Liver (tissue), 9 donors: ENCODE results near the gene ANGEL2. TPM values are rescaled to one million over a fixed set of nuclear protein-coding genes. Genes with fewer than 3 reads are reported as not detected.

Source experiments
- DNase-seq: peaks from one replicate; pipeline ENCODE4 v3.0.0-alpha.2; 2017; ENCODE audit warnings: low spot score
- H3K27ac ChIP-seq, 2 donors: one replicate each; pipeline ENCODE4 v1.7.0; 2013; ENCODE audit warnings: inconsistent platforms in 2 of 2, low read length in 2 of 2, control low read depth in 1 of 2, low read depth in 1 of 2, mild to moderate bottlenecking in 1 of 2
- H3K27me3 ChIP-seq, 4 donors: one replicate each; pipeline versions ENCODE4 v1.6.1 to v1.7.0; 2013; ENCODE audit warnings: low read length in 3 of 4, inconsistent platforms in 1 of 4, mild to moderate bottlenecking in 1 of 4, moderate library complexity in 1 of 4; ENCODE audit not compliant: control insufficient read depth in 4 of 4, insufficient read depth in 4 of 4
- H3K36me3 ChIP-seq, 4 donors: one replicate each; pipeline versions ENCODE4 v1.6.1 to v1.7.0; 2013; ENCODE audit warnings: low read length in 3 of 4, mild to moderate bottlenecking in 3 of 4, low read depth in 1 of 4, moderate library complexity in 1 of 4; ENCODE audit not compliant: control insufficient read depth in 4 of 4, insufficient read depth in 3 of 4
- H3K4me1 ChIP-seq, 4 donors: one replicate each; pipeline versions ENCODE4 v1.6.1 to v1.7.0; 2013; ENCODE audit warnings: low read length in 3 of 4, mild to moderate bottlenecking in 3 of 4, moderate library complexity in 1 of 4; ENCODE audit not compliant: control insufficient read depth in 4 of 4, insufficient read depth in 4 of 4
- H3K4me3 ChIP-seq, 3 donors: one replicate each; pipeline versions ENCODE4 v1.6.1 to v1.7.0; 2013; ENCODE audit warnings: low read length in 3 of 3, control low read depth in 1 of 3, low read depth in 1 of 3, mild to moderate bottlenecking in 1 of 3
- H3K9ac ChIP-seq, 2 donors: one replicate each; pipeline ENCODE4 v1.7.0; 2013; ENCODE audit warnings: low read length in 2 of 2, mild to moderate bottlenecking in 2 of 2, moderate library complexity in 2 of 2, control low read depth in 1 of 2, low read depth in 1 of 2
- H3K9me3 ChIP-seq, 4 donors: one replicate each; pipeline versions ENCODE4 v1.6.1 to v1.7.0; 2013; ENCODE audit warnings: low read length in 3 of 4; ENCODE audit not compliant: control insufficient read depth in 4 of 4
- ATF3 ChIP-seq: IDR thresholded peaks from 2 replicates; pipeline ENCODE4 v1.6.1; 2016; ENCODE audit warnings: antibody characterized with exemption
- CTCF ChIP-seq: fragments of 150-350 bp; IDR thresholded peaks from 2 replicates; pipeline ENCODE4 v1.5.1; 2017; ENCODE audit warnings: improper control_type of control experiment, low read depth, low read length; ENCODE audit not compliant: missing input control
- EGR1 ChIP-seq, 2 donors: IDR thresholded peaks; 2 replicates each; pipeline ENCODE4 v1.6.1; 2016 to 2018; ENCODE audit warnings: antibody characterized with exemption in 2 of 2, low read depth in 2 of 2
- FOXA1 ChIP-seq: IDR thresholded peaks from 2 replicates; pipeline ENCODE4 v1.6.1; 2016; ENCODE audit warnings: antibody characterized with exemption
- FOXA2 ChIP-seq: IDR thresholded peaks from 2 replicates; pipeline ENCODE4 v1.6.1; 2016; ENCODE audit warnings: antibody characterized with exemption
- GABPA ChIP-seq, 2 donors: IDR thresholded peaks in 1 of 2; conservative IDR thresholded peaks in 1 of 2; 2 replicates each; pipeline ENCODE4 v1.6.1; 2016; ENCODE audit warnings: antibody characterized with exemption in 2 of 2, mild to moderate bottlenecking in 1 of 2, moderate library complexity in 1 of 2
- HNF4A ChIP-seq, 2 donors: conservative IDR thresholded peaks; 2 replicates each; pipeline ENCODE4 v1.6.1; 2016; ENCODE audit warnings: antibody characterized with exemption in 2 of 2, mild to moderate bottlenecking in 2 of 2
- HNF4G ChIP-seq: IDR thresholded peaks from 2 replicates; pipeline ENCODE4 v1.6.1; 2016; ENCODE audit warnings: antibody characterized with exemption
- JUND ChIP-seq, 2 donors: IDR thresholded peaks; 2 replicates each; pipeline ENCODE4 v1.6.1; 2016; ENCODE audit warnings: antibody characterized with exemption in 2 of 2
- MAX ChIP-seq: IDR thresholded peaks from 2 replicates; pipeline ENCODE4 v1.6.1; 2016; ENCODE audit warnings: antibody characterized with exemption
- NR2F2 ChIP-seq: IDR thresholded peaks from 2 replicates; pipeline ENCODE4 v1.6.1; 2016; ENCODE audit warnings: antibody characterized with exemption
- RAD21 ChIP-seq, 2 donors: IDR thresholded peaks; 2 replicates each; pipeline ENCODE4 v1.6.1; 2016; ENCODE audit warnings: antibody characterized with exemption in 2 of 2, mild to moderate bottlenecking in 2 of 2
- REST ChIP-seq: IDR thresholded peaks from 2 replicates; pipeline ENCODE4 v1.6.1; 2016; ENCODE audit warnings: antibody characterized with exemption, mild to moderate bottlenecking
- RXRA ChIP-seq, 2 donors: IDR thresholded peaks; 2 replicates each; pipeline ENCODE4 v1.6.1; 2017 to 2018; ENCODE audit warnings: antibody characterized with exemption in 2 of 2, mild to moderate bottlenecking in 1 of 2
- SP1 ChIP-seq: IDR thresholded peaks from 2 replicates; pipeline ENCODE4 v1.6.1; 2018; ENCODE audit warnings: antibody characterized with exemption, mild to moderate bottlenecking
- TAF1 ChIP-seq: conservative IDR thresholded peaks from 2 replicates; pipeline ENCODE4 v1.6.1; 2016; ENCODE audit warnings: antibody characterized with exemption, mild to moderate bottlenecking
- YY1 ChIP-seq: IDR thresholded peaks from 2 replicates; pipeline ENCODE4 v1.6.1; 2016; ENCODE audit warnings: antibody characterized with exemption, mild to moderate bottlenecking
- ZBTB33 ChIP-seq: IDR thresholded peaks from 2 replicates; pipeline ENCODE4 v1.6.1; 2016; ENCODE audit warnings: antibody characterized with exemption
- WGBS: extraction: QIAGEN DNeasy Blood & Tissue Kit; methylation state at CpG from one replicate; pipeline ENCODE4 v1.1.7; 2013; 5-methylcytosine and 5-hydroxymethylcytosine counted together
- polyA plus RNA-seq, 2 donors: library from polyadenylated mRNA; stranded (reverse) in 1 of 2; unstranded in 1 of 2; fragments of 200-250 nt in 1 of 2; fragments of >200 nt in 1 of 2; fragmentation: Nextera tagmentation in 1 of 2; extraction: Ambion mirVana in 1 of 2; gene quantifications; one replicate each; pipeline versions ENCODE4 v1.2.1 to v1.2.3, GENCODE V29; 2013 to 2015
- total RNA-seq, 2 donors: library from RNA; depleted of rRNA; stranded (reverse); fragments of >200 nt; gene quantifications; one replicate each; pipeline ENCODE4 v1.2.3, GENCODE V29; 2014
- donor health status: healthy.
- donor health status: healthy.
- donor health status: healthy.
- donor health status: healthy.
- donor health status: healthy.

ANGEL2 gene
- total and polyA plus RNA-seq, 4 donors: 8.2 to 31.1 (median 16.4) TPM

GRCh38 chr1:213055767-213056166 lies 40.1 kb upstream of the ANGEL2 start:
- peak in 1 of 2 donors; percentile 19 for TF ChIP-seq JUND (IDR thresholded peaks at IDR 0.05)
- TF ChIP-seq HNF4G: no peak
- TF ChIP-seq EGR1 (IDR thresholded peaks at IDR 0.05; ENCODE audit: low read depth in 2 of 2): no peak
- TF ChIP-seq HNF4A (conservative IDR thresholded peaks at IDR 0.05): no peak
- TF ChIP-seq GABPA (IDR thresholded peaks at IDR 0.05 in 1 of 2, conservative IDR thresholded peaks at IDR 0.05 in 1 of 2): no peak
- no peak overlapping the region for H3K27ac ChIP-seq
- no peak overlapping the region for H3K4me3 ChIP-seq
- H3K9me3 ChIP-seq: no peaks in the 10 kb centered on the region
- H3K36me3 ChIP-seq: no peaks in the 10 kb centered on the region
- 46% methylated on average over 3 of the region's 3 CpGs for WGBS
- H3K9ac ChIP-seq: no peak overlapping the region
- H3K4me1 ChIP-seq: peaks cover 2 to 19% (median 12%) of the 10 kb centered on the region in 4 donors
- no peak for DNase-seq
- no peaks in the 10 kb centered on the region for H3K27me3 ChIP-seq

- TF ChIP-seq HNF4G (no peak), EGR1 (IDR thresholded peaks at IDR 0.05; ENCODE audit: low read depth in 2 of 2) (no peak), TAF1 (no peak), YY1 (no peak), ZBTB33 (no peak), ATF3 (no peak), GABPA (IDR thresholded peaks at IDR 0.05 in 1 of 2, conservative IDR thresholded peaks at IDR 0.05 in 1 of 2) (no peak), NR2F2 (no peak), MAX (no peak), FOXA1 (no peak), REST (no peak), CTCF (no peak), JUND (IDR thresholded peaks at IDR 0.05) (no peak), RXRA (IDR thresholded peaks at IDR 0.05) (no peak), RAD21 (IDR thresholded peaks at IDR 0.05) (no peak), SP1 (no peak), FOXA2 (no peak), HNF4A (conservative IDR thresholded peaks at IDR 0.05) (no peak)
These were observed 39.3 kb upstream of the ANGEL2 start for GRCh38 chr1:213054733-213055591.

More at GRCh38 chr1:213054733-213055591, 39.3 kb upstream of the ANGEL2 start:
- H3K4me1 ChIP-seq: peaks cover 2 to 23% (median 14%) of the 10 kb centered on the region in 4 donors
- H3K27ac ChIP-seq: no peak overlapping the region
- no peaks in the 10 kb centered on the region for H3K27me3 ChIP-seq
- no peak overlapping the region for H3K9ac ChIP-seq
- DNase-seq: no peak
- H3K4me3 ChIP-seq: no peak overlapping the region
- H3K36me3 ChIP-seq: no peaks in the 10 kb centered on the region
- no peaks in the 10 kb centered on the region for H3K9me3 ChIP-seq
